DND-41 (cell line): ENCODE measurements around the gene SART3.
"Not testable (repeated sequence)": the region's sequence is repeated elsewhere in the genome, so short reads cannot be mapped to it uniquely, and the experiment has no call there.

Experiments used
- ATAC-seq: fragments of 200-7000 bp; cut with Tn5 transposase; 3 replicates; pipeline ENCODE4 v1.9.1; 2021; ENCODE audit warnings: low read depth; ENCODE audit not compliant: insufficient read depth
- DNase-seq: peaks from one replicate; pipeline ENCODE4 v3.0.0-alpha.2; 2020
- H2AFZ ChIP-seq: 2 replicates; pipeline ENCODE4 v1.6.0; 2012; ENCODE audit warnings: low read depth, low read length
- H3K27ac ChIP-seq: 2 replicates; pipeline ENCODE4 v1.5.1; 2012; ENCODE audit warnings: low read length, inconsistent platforms
- H3K27me3 ChIP-seq: fragments of 200-600 bp; sonication (generic); 2 replicates; pipeline ENCODE4 v1.6.0; 2012; ENCODE audit warnings: low read length, mild to moderate bottlenecking, inconsistent platforms; ENCODE audit not compliant: insufficient read depth, poor library complexity
- H3K36me3 ChIP-seq: 2 replicates; pipeline ENCODE4 v1.5.1; 2012; ENCODE audit warnings: low read length, inconsistent platforms; ENCODE audit not compliant: insufficient read depth
- H3K4me1 ChIP-seq: 2 replicates; pipeline ENCODE4 v1.5.1; 2012; ENCODE audit warnings: mild to moderate bottlenecking, low read length; ENCODE audit not compliant: insufficient read depth
- H3K4me2 ChIP-seq: 2 replicates; pipeline ENCODE4 v1.6.0; 2012; ENCODE audit warnings: mild to moderate bottlenecking, moderate library complexity, low read length, inconsistent platforms; ENCODE audit not compliant: insufficient read depth
- H3K4me3 ChIP-seq, 2 experiments: fragments of 200-600 bp in 1 of 2; shearing (Covaris generic) in 1 of 2; 2 replicates each; pipeline ENCODE4 v1.5.1; 2012 to 2016; ENCODE audit warnings: inconsistent platforms in 2 of 2, low read length in 2 of 2, mild to moderate bottlenecking in 2 of 2, low read depth in 1 of 2, moderate library complexity in 1 of 2
- H3K79me2 ChIP-seq: 2 replicates; pipeline ENCODE4 v1.6.0; 2012; ENCODE audit warnings: low read length, inconsistent platforms; ENCODE audit not compliant: insufficient read depth
- H3K9ac ChIP-seq: 2 replicates; pipeline ENCODE4 v1.6.0; 2012; ENCODE audit warnings: low read depth, mild to moderate bottlenecking, inconsistent platforms, low read length, moderate library complexity
- H3K9me3 ChIP-seq: 2 replicates; pipeline ENCODE4 v1.5.1; 2012; ENCODE audit warnings: low read length, moderate library complexity, mild to moderate bottlenecking, inconsistent platforms; ENCODE audit not compliant: insufficient read depth, severe bottlenecking
- H4K20me1 ChIP-seq: 2 replicates; pipeline ENCODE4 v1.6.0; 2012; ENCODE audit warnings: low read length; ENCODE audit not compliant: insufficient read depth
- EZH2 ChIP-seq: IDR thresholded peaks from 3 replicates; pipeline ENCODE4 v1.6.1; 2012; ENCODE audit warnings: borderline replicate concordance, low read depth, mild to moderate bottlenecking, moderate library complexity, low read length, inconsistent platforms; ENCODE audit not compliant: severe bottlenecking
- TF ChIP-seq, protein P1 (sequence below): IDR thresholded peaks from 2 replicates; pipeline ENCODE4 v1.5.1; 2012; ENCODE audit warnings: borderline replicate concordance, low read length, moderate library complexity, mild to moderate bottlenecking; ENCODE audit not compliant: poor library complexity, severe bottlenecking; ENCODE audit errors: extremely low read depth

Gene SART3

GRCh38 chr12:108491256-108491655 lies 69.7 kb downstream of the SART3 start:
- H4K20me1 ChIP-seq = no peaks in the 10 kb centered on the region
- no peaks in the 10 kb centered on the region for H3K36me3 ChIP-seq
- H2AFZ ChIP-seq = no peak overlapping the region
- no peak for ATAC-seq
- no peak for DNase-seq
- TF ChIP-seq, protein P1, sequence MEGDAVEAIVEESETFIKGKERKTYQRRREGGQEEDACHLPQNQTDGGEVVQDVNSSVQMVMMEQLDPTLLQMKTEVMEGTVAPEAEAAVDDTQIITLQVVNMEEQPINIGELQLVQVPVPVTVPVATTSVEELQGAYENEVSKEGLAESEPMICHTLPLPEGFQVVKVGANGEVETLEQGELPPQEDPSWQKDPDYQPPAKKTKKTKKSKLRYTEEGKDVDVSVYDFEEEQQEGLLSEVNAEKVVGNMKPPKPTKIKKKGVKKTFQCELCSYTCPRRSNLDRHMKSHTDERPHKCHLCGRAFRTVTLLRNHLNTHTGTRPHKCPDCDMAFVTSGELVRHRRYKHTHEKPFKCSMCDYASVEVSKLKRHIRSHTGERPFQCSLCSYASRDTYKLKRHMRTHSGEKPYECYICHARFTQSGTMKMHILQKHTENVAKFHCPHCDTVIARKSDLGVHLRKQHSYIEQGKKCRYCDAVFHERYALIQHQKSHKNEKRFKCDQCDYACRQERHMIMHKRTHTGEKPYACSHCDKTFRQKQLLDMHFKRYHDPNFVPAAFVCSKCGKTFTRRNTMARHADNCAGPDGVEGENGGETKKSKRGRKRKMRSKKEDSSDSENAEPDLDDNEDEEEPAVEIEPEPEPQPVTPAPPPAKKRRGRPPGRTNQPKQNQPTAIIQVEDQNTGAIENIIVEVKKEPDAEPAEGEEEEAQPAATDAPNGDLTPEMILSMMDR = no peak
- no peak for TF ChIP-seq EZH2
- no peaks in the 10 kb centered on the region for H3K9me3 ChIP-seq
- no peak overlapping the region for H3K4me3 ChIP-seq
- H3K9ac ChIP-seq = no peak overlapping the region
- H3K27me3 ChIP-seq = peaks cover 12% of the 10 kb centered on the region
- H3K4me1 ChIP-seq = no peaks in the 10 kb centered on the region
- H3K27ac ChIP-seq = no peak overlapping the region
- H3K4me2 ChIP-seq = no peak overlapping the region
- no peaks in the 10 kb centered on the region for H3K79me2 ChIP-seq

- not testable (repeated sequence) for H3K27me3 ChIP-seq, H3K4me2 ChIP-seq, H3K36me3 ChIP-seq, ATAC-seq, H4K20me1 ChIP-seq, H2AFZ ChIP-seq, H3K9ac ChIP-seq, H3K9me3 ChIP-seq, H3K27ac ChIP-seq, H3K4me3 ChIP-seq, H3K4me1 ChIP-seq, H3K79me2 ChIP-seq, DNase-seq
Measured at GRCh38 chr12:108487029-108487428, 73.9 kb downstream of the SART3 start.

- DNase-seq, ATAC-seq, H4K20me1 ChIP-seq, H2AFZ ChIP-seq, H3K9me3 ChIP-seq, H3K9ac ChIP-seq, H3K4me3 ChIP-seq, H3K27ac ChIP-seq, H3K4me1 ChIP-seq, H3K4me2 ChIP-seq, H3K27me3 ChIP-seq, H3K79me2 ChIP-seq, H3K36me3 ChIP-seq: not testable (repeated sequence)
Measured at GRCh38 chr12:108485371-108485770, 75.6 kb downstream of the SART3 start.

DNA sequence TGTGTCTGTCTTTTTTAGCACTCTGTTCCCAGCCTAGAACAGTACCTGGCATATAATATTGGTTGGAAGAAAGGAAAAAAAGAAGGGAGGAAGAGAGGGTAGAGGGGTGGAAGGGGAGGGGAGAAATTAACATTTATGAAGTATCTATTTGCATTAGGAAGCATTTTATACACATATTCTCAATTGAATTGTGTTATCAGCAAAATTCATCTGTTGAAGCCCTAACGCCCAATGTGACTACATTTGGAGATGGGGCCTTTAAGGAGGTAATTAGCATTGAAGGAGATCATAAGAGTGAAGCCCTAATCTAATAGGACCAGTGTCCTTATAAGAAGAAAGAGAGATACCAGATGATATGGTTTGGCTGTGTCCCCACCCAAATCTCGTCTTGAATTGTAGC lies 76.1 kb downstream of the SART3 start:
- Histone ChIP-seq H3K4me1 (no peaks in the 10 kb centered on the region), H3K4me2 (no peak overlapping the region), H4K20me1 (no peaks in the 10 kb centered on the region), H3K9me3 (no peaks in the 10 kb centered on the region), H3K36me3 (no peaks in the 10 kb centered on the region), H3K9ac (no peak overlapping the region), H3K27ac (no peak overlapping the region), H3K4me3 (no peak overlapping the region), H2AFZ (no peak overlapping the region), H3K27me3 (no peaks in the 10 kb centered on the region), H3K79me2 (no peaks in the 10 kb centered on the region)
- no peak for ATAC-seq
- DNase-seq = no peak
- TF ChIP-seq, protein P1 = no peak
- TF ChIP-seq EZH2 = no peak
